Endometrial microvascular endothelial cells (primary cell): Measurements from ENCODE around the gene EXOC3. TPM values are rescaled to one million over a fixed set of nuclear protein-coding genes. Genes with fewer than 3 reads are reported as not detected.

Source experiments
- in situ Hi-C: cut with HindIII; loops from 2 replicates; pipeline ENCODE4 v1.10.0; 2017; ENCODE audit warnings: low sequenced_read_pairs, low pct_unique_long_range_greater_than_20kb; ENCODE audit errors: inconsistent ontology term
- total RNA-seq: library from RNA; depleted of rRNA; stranded (reverse); fragments of >200 nt; gene quantifications from one replicate; pipeline ENCODE4 v1.2.3, GENCODE V29; 2015; ENCODE audit errors: inconsistent ontology term

The EXOC3 gene
- total RNA-seq, 1 donor from 2014 or later, result 32.1 TPM

DNA sequence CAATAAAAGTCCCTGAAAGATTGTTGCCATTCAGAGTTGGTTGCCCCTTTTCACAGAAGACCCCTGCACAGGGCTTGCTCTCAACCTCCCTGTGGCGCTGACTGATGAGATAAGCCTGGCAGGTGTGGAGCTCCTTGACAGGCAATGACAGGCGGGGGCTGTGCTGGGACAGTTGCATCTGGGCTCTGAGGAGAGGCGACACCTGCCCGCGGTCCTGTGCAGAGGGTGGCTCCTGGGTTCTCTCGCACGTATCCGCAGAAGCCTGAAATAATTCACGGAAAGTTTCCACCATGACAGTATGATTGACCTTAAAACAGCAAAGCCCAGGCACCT is 19.8 kb upstream of the EXOC3 start:
- in situ Hi-C loops, result no loop called here

GRCh38 chr5:423626-424261 is 19.2 kb upstream of the EXOC3 start:
- in situ Hi-C loops, result no loop called here

- in situ Hi-C loops, result no loop called here
Observed at GRCh38 chr5:424301-425110, 18.5 kb upstream of the EXOC3 start.

GRCh38 chr5:425714-426113 is 17.3 kb upstream of the EXOC3 start:
- in situ Hi-C loops, result no loop called here

DNA sequence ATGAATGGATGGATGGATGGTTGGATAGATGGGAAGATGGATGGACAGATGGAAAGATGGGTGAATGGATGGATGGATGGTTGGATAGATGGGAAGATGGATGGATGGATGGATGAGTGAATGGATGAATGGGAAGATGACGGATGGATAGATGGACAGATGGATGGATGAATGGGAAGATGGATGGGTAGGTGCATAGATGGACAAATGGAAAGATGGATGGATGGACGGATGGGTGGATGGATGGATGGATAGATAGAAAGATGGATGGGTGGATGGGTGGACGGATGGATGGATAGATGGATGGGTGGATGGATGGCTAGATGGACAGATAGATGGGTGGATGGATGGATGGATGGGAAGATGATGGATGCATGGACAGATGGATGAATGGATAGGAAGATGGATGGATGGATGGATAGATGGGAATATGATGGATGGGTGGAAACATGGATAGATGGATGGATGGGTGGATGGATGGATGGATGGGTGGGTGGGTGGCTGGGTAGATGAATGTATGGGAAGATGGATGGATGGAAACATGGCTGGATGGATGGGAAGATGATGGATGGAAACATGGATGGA is 16.5 kb upstream of the EXOC3 start:
- in situ Hi-C loops, result no loop called here

DNA sequence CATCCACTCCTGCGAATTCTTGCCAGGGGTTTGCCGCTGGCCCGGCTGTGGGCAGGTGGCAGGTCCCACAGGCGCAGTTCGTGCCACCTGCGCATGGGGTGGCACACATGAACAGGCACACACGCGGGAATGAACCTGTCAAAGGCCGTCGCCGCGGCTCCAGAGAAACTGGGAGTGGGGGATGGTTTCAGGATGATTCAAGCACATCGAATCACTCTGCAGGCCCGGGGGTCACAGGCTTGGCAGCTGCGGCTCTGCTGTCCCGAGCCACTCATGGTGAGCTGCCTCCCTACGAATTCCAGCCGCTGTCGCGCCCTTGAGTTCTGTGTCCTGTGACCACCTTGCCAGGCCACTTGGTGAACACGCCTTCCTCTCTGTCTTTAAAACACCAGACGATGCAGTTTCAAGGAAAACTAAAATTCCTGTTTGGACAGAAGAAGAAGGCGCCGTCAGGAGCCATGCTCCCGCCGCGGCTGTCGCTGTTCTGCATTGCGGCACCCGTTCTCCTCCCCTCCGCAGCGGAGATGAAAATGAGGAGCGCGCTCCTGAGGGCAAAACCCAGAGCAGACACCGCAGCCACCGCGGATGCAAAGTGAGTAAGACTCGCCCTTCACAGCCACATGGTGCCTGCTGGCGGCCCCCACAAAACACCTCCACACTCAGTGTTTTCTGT is 15.4 kb upstream of the EXOC3 start:
- in situ Hi-C loops, result no loop called here

DNA sequence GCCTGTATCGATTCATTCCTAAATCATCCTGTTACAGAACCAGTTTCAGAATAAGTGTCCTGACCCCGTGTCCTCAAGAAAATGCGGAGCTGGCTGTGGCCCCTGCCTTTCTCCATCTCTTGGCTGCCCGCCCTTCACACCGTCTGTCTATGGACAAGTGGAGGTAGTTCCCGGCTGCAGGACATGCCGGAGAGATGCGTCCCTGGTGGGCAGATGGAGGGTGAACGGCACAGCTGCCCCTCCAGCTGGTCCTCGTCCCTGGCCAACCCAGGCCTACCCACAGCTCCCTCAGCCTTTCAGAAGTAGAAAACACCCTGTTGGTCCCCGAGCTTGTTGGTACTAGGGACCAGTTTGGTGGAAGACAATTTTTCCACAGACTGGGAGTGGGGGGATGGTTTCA is 14.8 kb upstream of the EXOC3 start:
- in situ Hi-C loops, result no loop called here

DNA sequence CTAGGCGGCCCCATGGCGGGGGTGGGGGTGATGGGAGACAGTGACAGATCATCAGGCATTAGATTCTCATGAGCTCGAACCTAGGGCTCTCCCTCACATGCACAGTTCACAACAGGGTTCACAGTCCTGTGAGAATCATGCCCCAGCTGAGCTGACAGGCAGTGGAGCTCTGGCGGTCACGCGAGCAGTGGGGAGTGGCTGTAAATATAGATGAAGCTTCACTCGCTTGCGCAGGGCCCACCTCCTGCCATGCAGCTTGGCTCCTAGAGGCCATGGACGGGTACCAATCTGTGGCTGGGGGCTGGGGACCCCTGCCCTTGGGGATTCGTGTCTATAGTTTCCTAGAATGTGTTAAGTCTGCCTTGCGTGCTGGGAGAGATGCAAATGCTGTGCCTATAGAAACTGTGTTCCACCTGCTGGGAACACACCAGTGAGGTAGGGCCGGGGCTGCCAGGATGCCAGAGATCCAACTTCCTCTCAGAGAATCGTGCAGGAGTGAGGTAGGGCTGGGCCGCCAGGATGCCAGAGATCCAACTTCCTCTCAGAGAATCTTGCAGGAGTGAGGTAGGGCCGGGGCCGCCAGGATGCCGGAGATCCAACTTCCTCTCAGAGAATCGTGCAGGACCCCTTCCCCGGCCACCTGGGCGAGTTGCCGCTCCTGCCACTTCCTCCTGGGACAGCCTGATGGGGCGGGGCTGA is 14.1 kb upstream of the EXOC3 start:
- in situ Hi-C loops, result no loop called here

GRCh38 chr5:429453-430188 is 13.4 kb upstream of the EXOC3 start:
- in situ Hi-C loops, result no loop called here

GRCh38 chr5:430214-430925 is 12.6 kb upstream of the EXOC3 start:
- in situ Hi-C loops, result no loop called here

DNA sequence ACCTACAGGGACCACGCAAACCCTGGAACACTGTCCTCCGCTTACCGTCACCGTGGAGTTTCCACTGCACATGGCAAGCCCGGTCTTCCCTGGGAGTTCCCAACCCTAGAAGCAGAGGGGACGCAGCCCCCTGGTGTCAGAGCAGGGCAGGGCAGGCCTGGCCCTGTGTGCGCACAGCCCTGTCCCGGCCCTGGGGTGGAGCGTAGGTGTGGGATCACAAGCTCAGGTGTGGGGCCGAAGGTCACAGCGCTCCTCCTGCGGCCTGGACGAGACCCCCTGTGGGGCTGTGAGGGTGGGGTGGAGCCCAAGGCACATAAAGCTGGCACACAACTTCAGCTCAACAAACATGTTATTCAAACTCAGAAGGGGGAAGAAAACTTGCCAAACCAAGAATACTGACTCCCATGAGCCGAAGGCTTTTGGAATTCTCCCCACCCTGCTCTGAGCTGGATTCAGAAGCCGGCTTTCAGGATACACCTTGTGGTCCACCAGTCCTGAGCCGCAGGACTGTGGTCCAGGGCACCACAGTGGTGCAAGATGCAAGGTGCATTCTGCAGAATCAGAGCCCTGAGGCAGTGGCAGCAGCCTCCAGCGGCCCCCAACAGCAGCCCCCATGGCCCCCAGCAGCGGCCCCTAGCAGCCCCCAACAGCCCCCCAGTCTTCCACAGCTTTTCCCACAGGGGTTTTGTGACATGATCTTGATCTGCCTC is 11.8 kb upstream of the EXOC3 start:
- in situ Hi-C loops, result no loop called here

DNA sequence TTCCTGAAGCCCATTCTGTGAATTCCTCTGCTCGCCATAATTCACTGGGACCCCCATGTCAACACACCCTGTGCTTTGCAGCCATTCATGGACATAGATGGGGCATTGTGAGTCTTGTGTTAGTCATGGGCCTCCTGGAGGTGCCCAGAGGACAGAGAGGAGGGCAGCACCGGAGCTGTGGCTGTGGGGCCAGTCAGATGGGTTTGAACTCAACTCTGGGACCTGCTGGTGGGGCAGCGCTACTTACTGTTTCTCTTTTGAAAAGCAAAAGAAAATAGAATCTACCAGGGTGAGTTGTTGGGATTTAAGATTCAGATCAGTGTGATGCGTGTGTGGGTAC is 11.3 kb upstream of the EXOC3 start:
- in situ Hi-C loops, result no loop called here

DNA sequence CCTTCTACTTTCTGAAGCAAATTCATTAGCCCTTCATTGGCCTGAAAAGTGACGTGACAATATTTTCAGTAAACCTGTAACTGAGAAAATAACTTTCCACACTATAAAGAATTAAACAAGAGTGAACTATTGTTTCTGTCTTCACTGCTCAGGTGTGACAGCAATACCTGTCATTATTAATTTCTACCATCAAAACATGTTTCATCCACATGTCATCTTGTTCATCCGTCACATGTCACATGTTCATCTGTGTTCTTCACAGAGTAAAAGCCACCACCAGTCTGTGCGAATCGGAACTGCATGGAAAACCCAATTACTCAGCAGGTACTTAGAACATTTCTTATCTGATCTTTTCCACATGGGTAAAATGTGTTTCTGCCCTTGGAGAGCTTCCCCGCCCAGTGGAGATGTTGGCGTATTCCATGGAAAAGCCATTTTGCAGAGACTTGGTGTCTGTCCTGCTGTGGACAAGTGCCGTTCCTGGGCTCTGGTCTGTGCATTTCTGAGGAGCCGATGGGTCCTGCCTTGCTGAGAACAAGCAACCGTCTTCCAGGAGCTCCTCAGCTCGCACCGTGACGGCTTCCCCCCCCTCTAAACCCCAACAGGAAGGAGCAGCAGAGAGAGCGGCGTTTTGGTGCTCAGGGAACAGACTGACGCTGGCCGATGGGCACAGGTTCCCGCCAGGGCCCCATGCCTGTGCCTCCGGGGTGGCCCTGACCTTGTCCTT is 10.6 kb upstream of the EXOC3 start:
- in situ Hi-C loops, result no loop called here

DNA sequence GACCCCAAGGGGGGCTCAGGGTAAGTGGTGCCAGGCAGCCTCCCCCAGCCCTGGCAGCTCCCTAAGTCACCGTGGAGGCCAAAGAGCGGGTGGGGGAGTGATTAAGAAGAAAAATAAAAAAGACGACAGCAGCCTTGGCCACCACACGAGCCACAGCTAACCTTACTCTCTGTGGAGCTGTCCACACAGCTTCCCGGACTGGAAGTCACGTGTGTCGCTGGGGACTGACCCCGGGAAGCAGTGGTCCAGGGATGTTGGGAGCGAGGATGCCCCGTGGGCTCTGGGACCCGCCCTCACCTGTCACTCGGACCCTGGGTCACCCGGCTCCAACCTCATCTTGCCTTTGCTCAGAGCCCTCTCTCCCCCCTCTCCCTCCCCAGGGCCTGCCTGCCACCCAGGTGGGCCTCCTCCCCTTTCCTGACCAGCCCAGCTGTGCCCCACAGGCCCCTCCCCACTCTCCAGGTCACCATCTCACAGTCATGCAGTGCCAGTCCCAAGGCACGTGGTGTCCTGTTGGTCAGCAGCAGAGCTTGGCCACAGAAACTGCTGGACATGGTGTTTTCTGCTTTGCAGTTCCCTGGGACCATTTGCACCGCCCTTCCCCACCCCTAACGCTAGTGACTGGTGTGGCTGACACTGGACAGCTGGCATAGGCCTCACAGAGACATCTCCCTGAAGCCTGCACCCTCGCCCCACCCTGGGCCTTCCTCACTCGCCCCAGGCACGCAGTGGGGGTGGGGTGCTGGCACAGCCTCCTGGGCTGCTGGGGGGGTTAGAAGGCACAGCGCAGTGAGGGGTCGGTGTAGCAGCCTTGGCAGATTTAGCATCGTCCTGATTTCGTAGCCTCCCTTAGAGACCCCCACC is 9.8 kb upstream of the EXOC3 start:
- in situ Hi-C loops, result no loop called here

DNA sequence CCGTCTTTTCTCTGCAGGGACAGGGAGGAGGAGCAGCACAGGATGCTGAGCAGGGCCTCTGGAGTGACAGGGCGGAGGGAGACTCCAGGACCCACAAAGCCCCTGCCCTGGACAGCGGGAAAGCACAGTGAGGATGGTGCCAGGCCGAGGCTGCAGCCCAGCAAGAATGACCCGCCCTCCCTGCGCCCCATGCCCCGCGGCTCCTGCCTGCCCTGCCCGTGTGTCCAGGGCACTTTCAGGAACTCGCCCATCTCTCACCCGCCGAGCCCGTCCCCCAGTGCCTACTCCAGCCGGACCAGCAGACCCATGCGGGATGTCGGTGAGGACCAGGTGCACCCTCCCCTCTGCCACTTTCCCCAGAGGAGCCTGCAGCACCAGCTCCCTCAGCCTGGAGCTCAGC is 9.1 kb upstream of the EXOC3 start:
- in situ Hi-C loops, result no loop called here

- in situ Hi-C loops, result no loop called here
Observed at GRCh38 chr5:434443-435146, 8.4 kb upstream of the EXOC3 start.
